ENCODE results near the gene GOLPH3.
"Not testable (repeated sequence)": the region's sequence is repeated elsewhere in the genome, so short reads cannot be mapped to it uniquely, and the experiment has no call there.

The GOLPH3 gene

DNA sequence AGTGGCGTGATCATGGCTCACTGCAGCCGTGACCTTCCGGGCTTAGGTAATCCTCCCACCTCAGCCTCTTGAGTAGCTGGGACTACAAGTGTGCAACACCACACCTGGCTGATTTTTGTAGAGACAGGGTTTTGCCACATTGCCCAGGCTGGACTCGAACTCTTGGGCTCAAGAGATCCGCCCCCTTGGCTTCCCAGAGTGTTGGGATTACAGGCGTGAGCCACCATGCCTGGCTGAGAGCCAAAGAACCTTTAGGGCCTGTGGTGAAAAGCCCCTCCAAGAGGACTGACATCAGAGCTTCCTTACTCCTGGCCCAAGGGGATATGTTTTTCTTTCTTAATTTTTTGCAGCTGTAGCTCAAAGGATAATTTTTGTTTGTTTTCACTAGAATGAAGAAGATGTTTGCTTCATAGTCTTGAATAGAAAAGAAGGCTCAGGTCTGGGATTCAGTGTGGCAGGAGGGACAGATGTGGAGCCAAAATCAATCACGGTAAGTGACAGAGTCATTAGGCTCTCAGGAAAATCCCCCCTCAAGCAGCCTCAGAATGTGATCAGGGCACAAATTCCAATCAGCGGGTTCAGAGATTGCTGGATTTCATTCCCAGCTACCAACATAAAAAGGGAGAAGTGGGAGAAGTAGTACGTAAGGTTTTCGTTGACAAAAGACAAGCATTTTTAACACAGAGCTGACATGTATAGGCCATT is 77.1 kb downstream of the GOLPH3 start:
- FAIRE-seq = no peak

DNA sequence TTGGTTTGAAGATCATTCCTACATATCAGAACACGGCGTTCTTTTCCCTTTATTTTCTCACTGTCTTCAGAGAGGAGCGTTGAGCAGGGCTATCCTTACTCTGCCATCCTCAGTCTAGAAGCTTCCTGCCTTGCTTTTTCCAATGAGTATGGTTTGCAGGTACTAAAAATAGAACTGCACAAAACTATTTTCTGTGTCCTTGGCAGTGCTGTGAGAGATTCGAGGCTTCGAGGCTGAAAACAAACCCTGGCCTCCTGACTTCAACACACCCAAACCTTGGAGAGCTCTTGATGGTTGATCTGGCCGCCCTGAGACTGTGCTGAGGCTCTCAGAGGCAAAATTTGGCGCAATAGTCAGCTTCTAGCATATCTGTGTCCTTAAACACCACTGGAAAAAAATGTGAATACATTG is 78.9 kb downstream of the GOLPH3 start:
- FAIRE-seq = no peak

DNA sequence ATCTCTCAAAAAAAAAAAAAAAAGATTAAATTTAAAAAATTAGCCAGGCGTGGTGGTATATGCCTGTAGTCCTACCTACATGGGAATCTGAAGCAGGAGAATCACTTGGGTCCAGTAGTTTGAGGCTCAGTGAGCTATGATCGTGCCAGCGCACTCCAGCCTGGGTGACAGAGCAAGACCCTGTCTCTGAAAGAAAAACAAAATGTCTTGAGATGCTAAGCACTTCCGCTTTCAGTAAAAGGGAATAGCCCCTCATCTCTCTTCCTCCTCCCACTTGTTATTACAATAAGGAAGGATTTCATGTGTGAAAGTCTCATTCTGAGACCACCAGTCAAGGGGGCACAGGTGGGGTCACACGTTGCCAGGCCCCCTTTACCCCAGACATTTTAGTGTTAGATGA is 79.4 kb downstream of the GOLPH3 start:
- no peak for FAIRE-seq

DNA sequence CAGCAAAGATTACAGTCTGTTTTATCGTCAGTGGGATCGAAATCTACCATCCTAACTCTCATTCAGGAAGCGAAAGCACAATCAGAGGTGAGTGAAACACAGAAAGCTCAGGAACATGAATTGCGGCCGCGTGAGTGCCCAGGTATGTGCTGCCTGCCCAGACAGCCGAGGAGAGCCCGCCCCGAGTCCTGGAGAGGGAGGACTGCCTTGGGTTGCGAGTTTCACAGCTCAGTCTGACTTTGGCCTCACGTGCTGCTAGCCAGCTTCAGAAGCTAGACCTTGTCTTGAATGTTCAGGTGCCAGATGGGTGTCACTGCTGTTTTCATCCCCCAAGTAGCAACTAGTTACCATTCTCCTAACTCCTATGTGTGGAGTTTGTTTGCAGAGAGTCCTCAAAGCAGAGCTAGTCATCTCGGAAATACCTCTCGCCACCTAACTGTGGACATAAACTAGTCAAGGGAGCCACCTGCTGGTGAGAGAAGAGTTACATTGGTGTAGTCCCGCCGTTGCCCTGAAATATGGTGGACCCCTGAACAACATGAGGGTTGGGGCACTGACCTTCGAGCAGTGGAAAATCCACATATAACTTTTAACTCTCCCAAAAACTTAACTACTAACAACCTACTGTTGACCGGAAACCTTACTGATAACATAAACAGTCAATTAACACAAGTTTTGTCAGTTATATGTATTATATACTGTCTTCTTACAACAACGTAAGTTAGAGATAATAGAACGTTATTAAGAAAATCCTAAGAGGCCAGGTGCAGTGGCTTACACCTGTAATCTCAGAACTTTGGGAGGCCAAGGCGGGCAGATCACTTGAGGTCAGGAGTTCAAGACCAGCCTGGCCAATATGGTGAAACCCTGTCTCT is 80.9 kb downstream of the GOLPH3 start:
- no peak for FAIRE-seq

DNA sequence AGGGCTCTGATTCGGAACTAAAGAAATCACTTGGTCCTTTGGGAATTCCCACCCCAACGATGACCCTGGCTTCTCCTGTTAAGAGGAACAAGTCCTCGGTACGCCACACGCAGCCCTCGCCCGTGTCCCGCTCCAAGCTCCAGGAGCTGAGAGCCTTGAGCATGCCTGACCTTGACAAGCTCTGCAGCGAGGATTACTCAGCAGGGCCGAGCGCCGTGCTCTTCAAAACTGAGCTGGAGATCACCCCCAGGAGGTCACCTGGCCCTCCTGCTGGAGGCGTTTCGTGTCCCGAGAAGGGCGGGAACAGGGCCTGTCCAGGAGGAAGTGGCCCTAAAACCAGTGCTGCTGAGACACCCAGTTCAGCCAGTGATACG is 83.4 kb downstream of the GOLPH3 start:
- no peak for FAIRE-seq

DNA sequence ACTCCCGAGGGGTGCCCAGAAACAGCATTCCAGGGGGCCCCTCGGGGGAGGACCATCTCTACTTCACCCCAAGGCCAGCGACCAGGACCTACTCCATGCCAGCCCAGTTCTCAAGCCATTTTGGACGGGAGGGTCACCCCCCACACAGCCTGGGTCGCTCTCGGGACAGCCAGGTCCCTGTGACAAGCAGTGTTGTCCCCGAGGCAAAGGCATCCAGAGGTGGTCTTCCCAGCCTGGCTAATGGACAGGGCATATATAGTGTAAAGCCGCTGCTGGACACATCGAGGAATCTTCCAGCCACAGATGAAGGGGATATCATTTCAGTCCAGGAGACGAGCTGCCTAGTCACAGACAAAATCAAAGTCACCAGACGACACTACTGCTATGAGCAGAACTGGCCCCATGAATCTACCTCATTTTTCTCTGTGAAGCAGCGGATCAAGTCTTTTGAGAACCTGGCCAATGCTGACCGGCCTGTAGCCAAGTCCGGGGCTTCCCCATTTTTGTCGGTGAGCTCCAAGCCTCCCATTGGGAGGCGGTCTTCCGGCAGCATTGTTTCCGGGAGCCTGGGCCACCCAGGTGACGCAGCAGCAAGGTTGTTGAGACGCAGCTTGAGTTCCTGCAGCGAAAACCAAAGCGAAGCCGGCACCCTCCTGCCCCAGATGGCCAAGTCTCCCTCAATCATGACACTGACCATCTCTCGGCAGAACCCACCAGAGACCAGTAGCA is 83.9 kb downstream of the GOLPH3 start:
- FAIRE-seq = no peak

DNA sequence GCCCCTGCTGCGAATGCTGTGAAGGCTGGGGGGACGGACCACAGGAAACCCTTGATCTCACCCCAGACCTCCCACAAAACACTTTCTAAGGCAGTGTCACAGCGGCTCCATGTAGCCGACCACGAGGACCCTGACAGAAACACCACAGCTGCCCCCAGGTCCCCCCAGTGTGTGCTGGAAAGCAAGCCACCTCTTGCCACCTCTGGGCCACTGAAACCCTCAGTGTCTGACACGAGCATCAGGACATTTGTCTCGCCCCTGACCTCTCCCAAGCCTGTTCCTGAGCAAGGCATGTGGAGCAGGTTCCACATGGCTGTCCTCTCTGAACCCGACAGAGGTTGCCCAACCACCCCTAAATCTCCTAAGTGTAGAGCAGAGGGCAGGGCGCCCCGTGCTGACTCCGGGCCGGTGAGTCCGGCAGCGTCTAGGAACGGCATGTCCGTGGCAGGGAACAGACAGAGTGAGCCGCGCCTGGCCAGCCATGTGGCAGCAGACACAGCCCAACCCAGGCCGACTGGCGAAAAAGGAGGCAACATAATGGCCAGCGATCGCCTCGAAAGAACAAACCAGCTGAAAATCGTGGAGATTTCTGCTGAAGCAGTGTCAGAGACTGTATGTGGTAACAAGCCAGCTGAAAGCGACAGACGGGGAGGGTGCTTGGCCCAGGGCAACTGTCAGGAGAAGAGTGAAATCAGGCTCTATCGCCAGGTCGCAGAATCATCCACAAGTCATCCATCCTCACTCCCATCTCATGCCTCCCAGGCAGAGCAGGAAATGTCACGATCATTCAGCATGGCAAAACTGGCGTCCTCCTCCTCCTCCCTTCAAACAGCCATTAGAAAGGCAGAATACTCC is 84.7 kb downstream of the GOLPH3 start:
- no peak for FAIRE-seq

DNA sequence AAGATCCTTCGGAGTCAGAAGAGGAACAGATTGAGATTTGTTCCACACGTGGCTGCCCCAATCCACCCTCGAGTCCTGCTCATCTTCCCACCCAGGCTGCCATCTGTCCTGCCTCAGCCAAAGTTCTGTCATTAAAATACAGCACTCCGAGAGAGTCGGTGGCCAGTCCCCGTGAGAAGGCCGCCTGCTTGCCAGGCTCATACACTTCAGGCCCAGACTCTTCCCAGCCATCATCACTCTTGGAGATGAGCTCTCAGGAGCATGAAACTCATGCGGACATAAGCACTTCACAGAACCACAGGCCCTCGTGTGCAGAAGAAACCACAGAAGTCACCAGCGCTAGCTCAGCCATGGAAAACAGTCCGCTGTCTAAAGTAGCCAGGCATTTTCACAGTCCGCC is 85.9 kb downstream of the GOLPH3 start:
- FAIRE-seq = no peak

DNA sequence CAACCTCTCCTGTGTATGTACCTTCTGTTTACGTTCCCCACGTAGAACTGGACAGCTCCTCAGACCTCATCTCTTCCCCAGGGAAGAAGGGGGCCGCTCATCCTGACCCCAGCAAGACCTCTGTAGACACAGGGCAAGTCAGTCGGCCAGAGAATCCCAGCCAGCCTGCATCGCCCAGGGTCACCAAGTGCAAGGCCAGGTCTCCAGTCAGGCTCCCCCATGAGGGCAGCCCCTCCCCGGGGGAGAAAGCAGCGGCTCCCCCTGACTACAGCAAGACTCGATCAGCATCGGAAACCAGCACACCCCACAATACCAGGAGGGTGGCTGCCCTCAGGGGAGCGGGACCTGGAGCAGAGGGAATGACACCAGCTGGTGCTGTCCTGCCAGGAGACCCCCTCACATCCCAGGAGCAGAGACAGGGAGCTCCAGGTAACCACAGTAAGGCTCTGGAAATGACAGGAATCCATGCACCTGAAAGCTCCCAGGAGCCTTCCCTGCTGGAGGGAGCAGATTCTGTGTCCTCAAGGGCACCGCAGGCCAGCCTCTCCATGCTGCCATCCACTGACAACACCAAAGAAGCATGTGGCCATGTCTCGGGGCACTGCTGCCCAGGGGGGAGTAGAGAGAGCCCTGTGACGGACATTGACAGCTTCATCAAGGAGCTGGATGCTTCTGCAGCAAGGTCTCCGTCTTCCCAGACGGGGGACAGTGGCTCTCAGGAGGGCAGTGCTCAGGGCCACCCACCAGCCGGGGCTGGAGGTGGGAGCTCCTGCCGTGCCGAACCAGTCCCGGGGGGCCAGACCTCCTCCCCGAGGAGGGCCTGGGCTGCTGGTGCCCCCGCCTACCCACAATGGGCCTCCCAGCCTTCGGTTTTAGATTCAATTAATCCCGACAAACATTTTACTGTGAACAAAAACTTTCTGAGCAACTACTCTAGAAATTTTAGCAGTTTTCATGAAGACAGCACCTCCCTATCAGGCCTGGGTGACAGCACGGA is 86.7 kb downstream of the GOLPH3 start:
- FAIRE-seq = no peak

DNA sequence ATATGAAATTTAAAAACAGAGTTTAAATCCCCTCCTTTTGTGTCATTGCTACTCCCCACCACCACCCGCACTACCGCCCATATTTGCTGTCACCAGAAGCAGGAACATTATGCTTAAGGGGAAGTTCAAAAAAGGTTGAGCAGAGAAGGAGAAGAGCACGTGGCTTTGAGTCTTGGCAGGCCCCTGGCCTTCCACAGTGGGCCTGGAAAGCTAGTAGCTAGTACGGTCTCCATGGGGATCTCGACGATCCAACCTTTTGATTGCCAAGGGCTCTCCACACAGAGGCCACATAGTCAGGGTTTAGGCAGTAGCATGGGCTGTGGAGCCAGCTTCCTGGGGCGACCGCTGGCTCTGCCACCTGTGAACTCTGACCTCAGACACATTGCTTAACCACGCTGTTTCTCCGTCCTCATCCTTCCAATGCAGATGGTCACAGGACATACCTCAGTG is 90.1 kb downstream of the GOLPH3 start:
- no peak for FAIRE-seq

DNA sequence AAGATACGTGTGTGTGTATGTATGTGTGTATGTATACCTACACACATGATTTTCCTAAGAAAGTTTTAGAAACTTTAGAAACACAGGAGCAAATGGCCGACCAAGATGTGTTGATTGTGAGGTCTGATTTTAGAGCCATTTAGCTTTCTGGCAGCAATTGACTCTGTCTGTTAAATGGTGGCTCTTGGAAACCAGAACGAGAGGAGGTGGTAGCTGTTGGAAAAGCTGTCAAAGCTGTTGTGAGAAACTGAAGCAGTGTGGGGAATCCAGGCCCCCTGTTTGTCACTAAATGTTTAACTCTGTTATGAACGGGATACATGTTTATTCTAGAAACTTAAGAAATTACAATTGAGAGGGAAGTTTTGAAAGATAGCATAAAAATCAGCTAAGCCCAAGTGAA is 91.4 kb downstream of the GOLPH3 start:
- FAIRE-seq = no peak

DNA sequence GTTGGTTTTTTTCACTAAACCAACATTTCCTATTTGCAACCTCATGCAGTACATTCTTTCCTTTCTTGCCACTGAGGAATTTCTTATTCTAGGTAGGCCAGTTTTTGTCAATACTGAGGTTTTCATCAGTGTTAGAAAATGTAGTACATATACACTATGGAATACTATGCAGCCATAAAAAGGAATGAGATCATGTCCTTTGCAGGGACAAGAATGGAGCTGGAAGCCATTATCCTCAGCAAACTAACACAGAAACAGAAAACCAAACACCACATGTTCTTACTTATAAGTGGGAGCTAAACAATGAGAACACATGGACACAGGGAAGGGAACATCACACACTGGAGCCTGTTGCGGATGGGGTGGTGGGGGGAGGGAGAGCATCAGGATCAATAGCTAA is 93.6 kb downstream of the GOLPH3 start:
- not testable (repeated sequence) for FAIRE-seq

DNA sequence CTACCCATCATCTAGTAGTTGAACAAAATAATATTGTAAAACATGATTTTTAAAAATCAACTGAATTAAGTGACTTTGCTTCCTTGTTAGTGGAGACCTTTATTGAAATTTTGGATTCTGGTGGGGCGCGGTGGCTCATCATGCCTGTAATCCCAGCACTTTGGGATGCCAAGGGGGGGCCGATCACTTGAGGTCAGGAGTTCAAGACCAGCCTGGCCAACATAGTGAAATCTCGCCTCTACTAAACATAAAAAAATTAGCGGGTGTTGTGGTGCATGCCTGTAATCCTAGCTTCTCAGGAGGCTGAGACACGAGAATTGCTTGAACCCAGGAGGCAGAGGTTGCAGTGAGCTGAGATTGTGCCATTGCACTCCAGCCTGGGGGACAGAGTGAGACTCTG is 95.3 kb downstream of the GOLPH3 start:
- FAIRE-seq = not testable (repeated sequence)

DNA sequence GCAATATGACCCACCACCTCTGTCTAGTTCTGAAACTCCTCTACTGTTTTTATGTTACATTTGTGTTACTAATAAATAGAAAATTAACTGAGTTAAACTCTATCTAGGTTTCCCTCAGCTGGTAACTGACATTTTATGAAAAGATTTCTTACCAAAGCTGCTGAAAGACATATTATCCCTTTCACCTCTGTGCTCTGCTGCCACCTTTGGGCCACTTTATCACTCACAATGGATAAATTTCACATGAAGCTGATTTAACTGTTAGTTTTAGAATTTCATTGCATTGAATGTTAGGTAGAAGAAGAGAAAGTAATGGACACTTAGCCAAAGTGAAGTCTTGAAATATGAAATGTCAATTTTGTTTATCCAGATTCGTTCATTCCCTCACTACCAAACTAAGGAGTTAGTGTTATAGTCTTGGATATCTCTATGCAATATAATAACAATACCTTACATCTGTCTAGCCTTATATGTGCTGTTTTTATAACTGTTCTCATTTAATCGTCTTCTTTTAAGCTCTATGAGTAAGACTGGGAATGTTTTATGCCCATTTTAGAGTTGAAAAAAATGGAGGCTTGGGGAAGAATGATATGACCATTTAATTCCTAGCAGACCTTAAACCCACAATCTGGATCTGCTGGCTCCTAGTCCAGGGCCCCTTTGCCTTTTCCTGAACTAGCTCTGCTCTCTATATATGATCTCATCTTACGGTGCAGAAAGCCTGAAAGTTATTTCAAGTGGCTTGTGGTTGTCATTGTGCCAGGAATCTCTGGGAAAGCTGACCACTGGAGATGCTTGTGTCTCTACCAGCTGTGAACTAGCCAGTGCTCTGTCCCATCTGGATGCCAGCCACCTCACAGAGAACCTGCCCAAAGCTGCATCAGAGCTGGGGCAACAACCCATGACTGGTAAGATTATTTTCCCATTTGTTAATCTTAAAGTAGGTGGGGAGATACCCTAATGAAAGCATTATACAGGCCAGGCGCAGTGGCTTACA is 97.1 kb downstream of the GOLPH3 start:
- peak; percentile 87 for FAIRE-seq
